ENCODE results near the gene LRFN2. TPM values are rescaled to one million over a fixed set of nuclear protein-coding genes. Genes with fewer than 3 reads are reported as not detected.

The LRFN2 gene
- total RNA-seq, 1 experiment from 2014 or later: not detected

DNA sequence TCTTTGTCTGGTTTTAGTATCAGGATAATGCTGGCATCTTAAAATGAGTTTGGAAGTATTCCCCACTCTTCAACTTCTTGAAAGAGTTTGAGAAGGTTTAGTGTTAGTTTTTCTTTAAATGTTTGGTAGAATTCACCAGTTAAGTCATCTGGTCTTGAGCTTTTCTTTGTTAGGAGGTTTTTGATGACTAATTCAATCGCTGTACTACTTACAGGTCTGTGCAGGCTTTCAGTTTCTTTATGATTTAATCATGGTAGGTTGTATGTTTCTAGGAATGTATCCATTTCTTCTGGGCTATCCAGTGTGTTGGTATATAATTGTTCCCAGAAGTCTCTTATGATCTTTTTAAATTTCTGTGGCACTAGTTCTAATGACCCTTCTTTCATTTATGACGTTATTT is 215.5 kb downstream of the LRFN2 start:
- intact Hi-C loops (cut with micrococcal nuclease): no loop called here
- TF ChIP-seq EZH2phosphoT487 (IDR thresholded peaks at IDR 0.05; ENCODE audit: borderline replicate concordance, low read length) (no peak), CTCF (conservative IDR thresholded peaks at IDR 0.05; ENCODE audit: low read depth, low read length) (no peak), EZH2 (IDR thresholded peaks at IDR 0.05; ENCODE audit: low read length, unreplicated experiment) (no peak)
- no peaks in the 10 kb centered on the region for H3K27me3 ChIP-seq (ENCODE audit: low read length)
- no peak overlapping the region for H3K4me3 ChIP-seq (ENCODE audit: low read length)
- DNase-seq (no peak), ATAC-seq (no peak)
- no peaks in the 10 kb centered on the region for H3K79me2 ChIP-seq (ENCODE audit: low read length)
- H3K9me3 ChIP-seq (ENCODE audit: low read length): no peaks in the 10 kb centered on the region
- no peak overlapping the region for H3K9ac ChIP-seq (ENCODE audit: low read length)
- no peaks in the 10 kb centered on the region for H3F3A ChIP-seq (ENCODE audit: low read length, unreplicated experiment)
- no peaks in the 10 kb centered on the region for H3K4me1 ChIP-seq (ENCODE audit: insufficient read depth, low read length)
- no peak overlapping the region for H3K4me2 ChIP-seq (ENCODE audit: low read length)
- POLR2A ChIA-PET (ENCODE audit: unreplicated experiment): no interaction called here
- CTCF ChIA-PET: no interaction called here
- no TSS peak for BruUV-seq (replicated peaks)
- H4K20me1 ChIP-seq (ENCODE audit: low read length): no peaks in the 10 kb centered on the region
- no peaks in the 10 kb centered on the region for H3K9me2 ChIP-seq (replicated peaks; ENCODE audit: low read length)
- H3K36me3 ChIP-seq (ENCODE audit: low read depth, low read length): no peaks in the 10 kb centered on the region
- no peak overlapping the region for H3K27ac ChIP-seq (ENCODE audit: low read length)
- no peak overlapping the region for H2AFZ ChIP-seq (ENCODE audit: low read length)

DNA sequence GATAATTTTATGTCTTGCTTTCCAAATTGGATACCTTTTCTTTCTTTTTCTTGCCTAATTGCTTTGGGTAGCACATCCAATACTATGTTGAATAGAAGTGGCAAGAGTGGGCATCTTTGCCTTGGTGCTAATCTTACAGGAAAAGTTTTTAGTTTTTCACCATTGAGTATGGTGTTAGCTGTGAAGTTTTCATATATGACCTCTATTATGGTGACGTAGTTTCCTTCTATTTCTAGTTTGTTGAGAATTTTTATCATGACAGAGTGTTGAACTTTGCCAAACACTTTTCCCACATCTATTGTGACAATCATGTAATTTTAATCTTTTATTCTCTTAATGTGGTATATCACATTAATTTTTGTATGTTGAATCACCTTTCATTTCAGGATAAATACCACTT is 216.1 kb downstream of the LRFN2 start:
- intact Hi-C loops (cut with micrococcal nuclease): no loop called here
- H3K9ac ChIP-seq (ENCODE audit: low read length): no peak overlapping the region
- H3F3A ChIP-seq (ENCODE audit: low read length, unreplicated experiment): no peaks in the 10 kb centered on the region
- H3K4me3 ChIP-seq (ENCODE audit: low read length): no peak overlapping the region
- ATAC-seq: no peak
- DNase-seq: no peak
- no peak overlapping the region for H3K4me2 ChIP-seq (ENCODE audit: low read length)
- no peaks in the 10 kb centered on the region for H3K36me3 ChIP-seq (ENCODE audit: low read depth, low read length)
- H4K20me1 ChIP-seq (ENCODE audit: low read length): no peaks in the 10 kb centered on the region
- no peaks in the 10 kb centered on the region for H3K4me1 ChIP-seq (ENCODE audit: insufficient read depth, low read length)
- ChIA-PET POLR2A (ENCODE audit: unreplicated experiment) (no interaction called here), CTCF (no interaction called here)
- no peaks in the 10 kb centered on the region for H3K79me2 ChIP-seq (ENCODE audit: low read length)
- H3K27ac ChIP-seq (ENCODE audit: low read length): no peak overlapping the region
- no peak for TF ChIP-seq EZH2phosphoT487 (IDR thresholded peaks at IDR 0.05; ENCODE audit: borderline replicate concordance, low read length)
- no peak for TF ChIP-seq CTCF (conservative IDR thresholded peaks at IDR 0.05; ENCODE audit: low read depth, low read length)
- no peak for TF ChIP-seq EZH2 (IDR thresholded peaks at IDR 0.05; ENCODE audit: low read length, unreplicated experiment)
- H3K27me3 ChIP-seq (ENCODE audit: low read length): no peaks in the 10 kb centered on the region
- no peak overlapping the region for H2AFZ ChIP-seq (ENCODE audit: low read length)
- H3K9me2 ChIP-seq (replicated peaks; ENCODE audit: low read length): no peaks in the 10 kb centered on the region
- peaks cover 3% of the 10 kb centered on the region; the same call in 1 of the 2 replicates for H3K9me3 ChIP-seq (ENCODE audit: low read length)
- BruUV-seq (replicated peaks): no TSS peak

DNA sequence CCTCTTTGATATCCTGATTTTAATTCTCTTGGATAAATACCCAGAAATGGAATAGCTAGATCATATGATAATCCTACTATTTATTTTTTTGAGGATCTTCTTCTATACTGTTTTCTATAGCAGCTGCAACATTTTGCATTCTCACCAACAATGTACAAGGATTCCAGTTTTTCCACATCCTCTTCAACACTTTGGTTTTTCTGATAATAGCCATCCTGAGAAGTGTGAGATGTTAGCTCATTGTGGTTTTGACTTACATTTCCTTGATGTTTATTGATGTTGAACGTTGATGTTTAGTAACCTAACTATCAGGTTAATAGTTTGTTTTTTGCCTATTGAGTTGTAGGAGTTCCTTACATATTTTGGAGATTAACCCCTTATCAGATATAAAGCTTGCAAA is 217.3 kb downstream of the LRFN2 start:
- Histone ChIP-seq H3K4me2 (ENCODE audit: low read length) (no peak overlapping the region), H3K4me1 (ENCODE audit: insufficient read depth, low read length) (no peaks in the 10 kb centered on the region), H3K9me3 (ENCODE audit: low read length) (peaks cover 3% of the 10 kb centered on the region; the same call in 1 of the 2 replicates), H3K4me3 (ENCODE audit: low read length) (no peak overlapping the region), H3K27me3 (ENCODE audit: low read length) (no peaks in the 10 kb centered on the region), H3K79me2 (ENCODE audit: low read length) (no peaks in the 10 kb centered on the region), H2AFZ (ENCODE audit: low read length) (no peak overlapping the region), H3K36me3 (ENCODE audit: low read depth, low read length) (no peaks in the 10 kb centered on the region), H3K9ac (ENCODE audit: low read length) (no peak overlapping the region), H3K27ac (ENCODE audit: low read length) (no peak overlapping the region), H3F3A (ENCODE audit: low read length, unreplicated experiment) (no peaks in the 10 kb centered on the region), H3K9me2 (replicated peaks; ENCODE audit: low read length) (no peaks in the 10 kb centered on the region), H4K20me1 (ENCODE audit: low read length) (no peaks in the 10 kb centered on the region)
- BruUV-seq (replicated peaks): no TSS peak
- DNase-seq (no peak), ATAC-seq (no peak)
- TF ChIP-seq EZH2phosphoT487 (IDR thresholded peaks at IDR 0.05; ENCODE audit: borderline replicate concordance, low read length) (no peak), EZH2 (IDR thresholded peaks at IDR 0.05; ENCODE audit: low read length, unreplicated experiment) (no peak), CTCF (conservative IDR thresholded peaks at IDR 0.05; ENCODE audit: low read depth, low read length) (no peak)
- ChIA-PET CTCF (no interaction called here), POLR2A (ENCODE audit: unreplicated experiment) (no interaction called here)
- intact Hi-C loops (cut with micrococcal nuclease): no loop called here
